Activated CD4-positive, alpha-beta T cell treated with anti-CD3 and anti-CD28 coated beads, Interleukin-2, Interleukin-4, amounts not matched to agents 100 ng/mL and 50 ng/mL, durations not matched to agents 16 hours and 8 hours (primary cell): ENCODE measurements around the gene UBALD2.

Source experiments
- DNase-seq: peaks from one replicate; pipeline ENCODE4 v3.0.0-alpha.2; 2020; ENCODE audit warnings: low spot score

The UBALD2 gene

GRCh38 chr17:76318586-76318985 is 53.4 kb downstream of the UBALD2 start:
- no peak for DNase-seq
